ENCODE results near the gene PRKCE.

Gene PRKCE

DNA sequence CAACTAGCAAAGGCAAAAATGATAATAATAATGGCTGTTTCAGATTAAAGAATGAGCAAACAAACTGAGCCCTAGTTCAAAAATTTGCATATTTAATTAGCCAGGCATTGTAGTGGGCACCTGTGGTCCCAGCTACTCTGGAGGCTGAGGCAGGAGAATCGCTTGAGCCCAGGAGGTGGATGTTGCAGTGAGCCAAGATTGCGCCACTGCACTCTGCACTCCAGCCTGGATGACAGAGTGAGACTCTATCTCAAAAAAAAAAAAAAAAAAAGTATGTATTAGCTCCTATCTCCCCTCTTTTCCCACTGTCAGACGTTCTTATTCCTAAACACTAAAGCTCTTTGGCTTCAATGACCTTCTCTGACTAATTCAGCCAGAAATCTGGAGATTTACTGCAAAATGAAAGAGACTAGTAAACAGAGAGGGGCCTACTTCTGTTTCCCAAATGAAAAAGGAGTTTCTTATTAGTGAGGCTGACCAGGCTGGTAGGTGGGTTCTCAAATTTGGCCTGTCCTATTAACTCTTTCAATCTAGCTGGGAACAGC lies 36.5 kb upstream of the PRKCE start:
- Histone ChIP-seq H3K4me3 (ENCODE audit: low read depth, low read length) (no peak overlapping the region), H3K36me3 (no peaks in the 10 kb centered on the region), H3K9me3 (no peaks in the 10 kb centered on the region), H3K27me3 (no peaks in the 10 kb centered on the region), H3K4me1 (peaks cover 2% of the 10 kb centered on the region)
- no peak for DNase-seq
- TF ChIP-seq, protein P1, sequence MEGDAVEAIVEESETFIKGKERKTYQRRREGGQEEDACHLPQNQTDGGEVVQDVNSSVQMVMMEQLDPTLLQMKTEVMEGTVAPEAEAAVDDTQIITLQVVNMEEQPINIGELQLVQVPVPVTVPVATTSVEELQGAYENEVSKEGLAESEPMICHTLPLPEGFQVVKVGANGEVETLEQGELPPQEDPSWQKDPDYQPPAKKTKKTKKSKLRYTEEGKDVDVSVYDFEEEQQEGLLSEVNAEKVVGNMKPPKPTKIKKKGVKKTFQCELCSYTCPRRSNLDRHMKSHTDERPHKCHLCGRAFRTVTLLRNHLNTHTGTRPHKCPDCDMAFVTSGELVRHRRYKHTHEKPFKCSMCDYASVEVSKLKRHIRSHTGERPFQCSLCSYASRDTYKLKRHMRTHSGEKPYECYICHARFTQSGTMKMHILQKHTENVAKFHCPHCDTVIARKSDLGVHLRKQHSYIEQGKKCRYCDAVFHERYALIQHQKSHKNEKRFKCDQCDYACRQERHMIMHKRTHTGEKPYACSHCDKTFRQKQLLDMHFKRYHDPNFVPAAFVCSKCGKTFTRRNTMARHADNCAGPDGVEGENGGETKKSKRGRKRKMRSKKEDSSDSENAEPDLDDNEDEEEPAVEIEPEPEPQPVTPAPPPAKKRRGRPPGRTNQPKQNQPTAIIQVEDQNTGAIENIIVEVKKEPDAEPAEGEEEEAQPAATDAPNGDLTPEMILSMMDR (IDR thresholded peaks at IDR 0.05; ENCODE audit: low read depth, low read length), result no peak

DNA sequence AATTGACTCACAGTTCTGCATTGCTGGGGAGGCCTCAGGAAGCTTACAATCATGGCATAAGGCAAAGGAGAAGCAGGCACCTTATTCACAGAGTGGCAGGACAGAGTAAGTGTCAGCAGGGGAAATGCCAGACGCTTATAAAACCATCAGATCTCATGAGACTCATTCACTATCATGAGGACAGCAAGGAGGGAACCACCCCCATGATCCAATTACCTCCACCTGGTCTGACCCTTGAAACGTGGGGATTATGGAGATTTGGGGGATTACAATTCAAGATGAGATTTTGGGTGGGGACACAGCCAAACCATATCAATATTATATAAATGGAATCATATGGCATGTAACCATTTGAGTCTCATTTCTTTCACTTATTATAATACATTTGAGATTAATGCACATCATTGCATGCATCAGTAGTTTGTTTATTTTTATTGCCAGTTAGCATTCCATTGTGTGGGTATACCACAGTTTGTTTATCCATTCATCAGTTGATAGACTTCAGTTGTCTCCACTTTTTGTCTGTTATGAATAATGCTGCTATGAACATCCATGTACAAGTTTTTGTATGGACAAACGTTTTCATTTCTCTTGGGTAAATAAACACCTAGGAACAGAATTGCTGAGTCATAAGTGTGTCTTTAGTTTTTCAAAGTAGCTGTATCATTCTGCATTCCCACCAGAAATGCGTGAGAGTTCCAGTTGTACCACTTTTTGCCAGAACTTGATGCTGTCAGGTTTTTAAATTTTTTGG lies 34.6 kb upstream of the PRKCE start:
- Histone ChIP-seq H3K27me3 (no peaks in the 10 kb centered on the region), H3K9me3 (no peaks in the 10 kb centered on the region), H3K4me1 (no peaks in the 10 kb centered on the region; the same call in 1 of the 2 replicates), H3K4me3 (ENCODE audit: low read depth, low read length) (no peak overlapping the region), H3K36me3 (no peaks in the 10 kb centered on the region)
- TF ChIP-seq, protein P1 (IDR thresholded peaks at IDR 0.05; ENCODE audit: low read depth, low read length), result no peak
- DNase-seq, result no peak

DNA sequence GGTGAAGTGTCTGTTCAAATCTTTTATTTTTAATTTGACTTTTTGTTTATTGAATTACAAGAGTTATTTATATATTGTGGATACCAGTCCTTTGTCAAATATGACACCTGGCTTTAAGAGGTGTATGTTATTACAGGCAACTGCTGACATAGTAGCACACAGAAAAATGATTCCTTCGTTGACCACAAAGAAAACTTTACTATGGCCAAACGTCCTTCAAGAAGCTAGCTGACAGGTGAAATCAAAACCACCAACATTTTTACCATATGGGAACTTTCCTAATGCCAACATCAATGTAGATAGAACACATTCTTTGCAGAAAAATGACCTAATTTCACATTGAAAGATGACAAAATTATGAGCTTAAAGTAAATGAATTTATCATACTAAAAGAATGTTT lies 34.0 kb upstream of the PRKCE start:
- Histone ChIP-seq H3K27me3 (no peaks in the 10 kb centered on the region), H3K36me3 (no peaks in the 10 kb centered on the region), H3K4me3 (ENCODE audit: low read depth, low read length) (no peak overlapping the region), H3K4me1 (no peaks in the 10 kb centered on the region; the same call in 1 of the 2 replicates), H3K9me3 (no peaks in the 10 kb centered on the region)
- DNase-seq, result no peak
- TF ChIP-seq, protein P1 (IDR thresholded peaks at IDR 0.05; ENCODE audit: low read depth, low read length), result no peak

DNA sequence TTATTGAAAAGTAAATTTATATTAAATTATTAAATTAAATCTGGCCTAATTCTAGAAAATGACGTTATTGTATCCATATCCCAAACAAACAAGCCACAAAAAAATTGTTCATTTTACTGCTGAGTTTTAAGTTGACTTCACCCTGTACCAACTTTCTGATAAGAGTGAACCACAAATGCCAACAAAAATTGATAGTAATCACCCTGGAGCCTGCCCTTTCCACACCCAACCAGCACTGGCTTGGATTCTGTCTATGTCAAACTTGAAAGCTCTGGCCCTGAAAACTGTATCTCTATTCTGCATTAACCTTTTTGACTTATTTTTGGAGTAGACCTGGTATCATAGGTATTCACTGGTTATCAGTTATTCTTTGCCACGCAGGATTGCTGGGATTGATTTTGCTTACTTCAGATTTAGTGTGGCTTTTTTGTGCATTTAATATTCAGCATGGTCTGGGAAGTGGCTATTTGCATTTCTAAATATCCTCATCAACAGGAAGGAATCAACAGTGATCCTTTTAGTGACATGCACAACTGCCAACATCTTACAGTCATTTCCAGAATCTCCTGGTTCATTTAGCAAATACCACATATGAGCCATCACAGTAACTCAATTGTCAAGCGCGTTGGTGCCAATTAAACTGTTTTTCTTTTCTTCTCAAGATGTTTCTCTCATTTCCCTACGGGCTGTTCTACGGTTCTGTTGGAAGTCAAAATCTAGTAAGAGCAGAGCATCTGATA lies 29.0 kb upstream of the PRKCE start:
- DNase-seq, result no peak
- TF ChIP-seq, protein P1 (IDR thresholded peaks at IDR 0.05; ENCODE audit: low read depth, low read length), result no peak
- Histone ChIP-seq H3K27me3 (no peaks in the 10 kb centered on the region), H3K9me3 (no peaks in the 10 kb centered on the region), H3K4me1 (no peaks in the 10 kb centered on the region; the same call in 1 of the 2 replicates), H3K36me3 (no peaks in the 10 kb centered on the region), H3K4me3 (ENCODE audit: low read depth, low read length) (no peak overlapping the region)

DNA sequence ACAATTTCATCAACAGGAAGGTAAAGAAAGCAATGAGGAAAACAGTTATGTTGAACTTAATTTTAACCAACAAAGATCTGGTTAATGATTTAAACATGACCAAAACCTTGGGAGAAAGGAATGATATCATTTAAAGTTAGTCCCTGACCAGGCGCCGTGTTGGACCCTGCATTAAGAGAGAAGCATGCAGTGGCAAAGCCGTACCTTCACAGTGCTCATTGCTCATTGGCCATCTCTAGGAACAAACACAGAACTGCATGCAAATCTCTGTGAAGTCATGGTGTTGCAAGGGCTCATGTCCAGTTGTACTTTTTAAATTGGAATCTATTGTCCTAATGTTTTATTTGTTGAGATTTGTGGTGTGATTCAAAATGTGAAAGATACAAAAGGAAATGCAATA lies 28.4 kb upstream of the PRKCE start:
- no peaks in the 10 kb centered on the region for H3K36me3 ChIP-seq
- H3K4me1 ChIP-seq, result no peaks in the 10 kb centered on the region; the same call in 1 of the 2 replicates
- DNase-seq, result no peak
- TF ChIP-seq, protein P1 (IDR thresholded peaks at IDR 0.05; ENCODE audit: low read depth, low read length), result no peak
- no peaks in the 10 kb centered on the region for H3K9me3 ChIP-seq
- no peaks in the 10 kb centered on the region for H3K27me3 ChIP-seq
- no peak overlapping the region for H3K4me3 ChIP-seq (ENCODE audit: low read depth, low read length)

Data from BE2C (cell line).